GM21723 (cell line): Measurements from ENCODE around the gene AGO3.

Source experiments
- ATAC-seq: cut with Tn5 transposase; IDR thresholded peaks from one replicate; pipeline ENCODE4 v1.9.1; 2021; ENCODE audit warnings: mild to moderate bottlenecking, moderate library complexity; ENCODE audit not compliant: unreplicated experiment

Gene AGO3

DNA sequence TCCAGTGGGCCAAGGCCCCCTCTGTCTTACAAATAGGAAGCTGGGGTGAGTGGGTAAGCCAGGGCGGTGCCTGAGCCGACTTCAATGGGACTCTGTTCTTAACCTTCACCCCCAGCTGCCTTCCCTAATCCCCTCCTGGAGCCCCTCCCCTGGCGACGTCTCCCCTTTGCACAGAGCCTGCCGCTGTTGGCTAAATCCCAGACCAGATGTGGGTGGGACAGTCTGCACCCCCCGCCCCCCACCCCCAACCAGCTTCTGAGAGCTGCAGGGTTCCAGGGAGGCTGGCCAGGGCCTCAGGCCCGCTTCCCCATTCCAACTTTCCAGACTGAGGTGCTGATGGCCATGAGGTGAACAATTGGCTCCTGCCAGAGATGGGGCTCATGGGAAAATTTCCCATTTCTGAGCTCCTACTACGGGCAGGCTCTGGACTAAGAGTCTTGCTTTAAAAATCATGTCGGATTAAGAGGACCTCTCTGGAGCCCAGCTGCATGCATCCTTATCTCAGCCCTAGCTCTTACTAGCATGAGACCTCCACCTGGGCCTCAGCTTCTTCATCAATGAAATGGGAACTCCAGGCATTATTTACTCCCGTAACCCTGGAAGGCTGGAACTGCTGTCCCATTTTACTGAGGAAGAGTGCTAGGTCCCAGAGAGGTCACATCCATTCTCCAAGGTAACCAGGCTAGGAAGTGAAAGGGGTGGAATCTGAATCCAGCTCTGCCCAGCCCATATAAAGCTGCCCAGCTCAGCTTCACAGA, 187.7 kb downstream of the AGO3 start:
- no peak for ATAC-seq

DNA sequence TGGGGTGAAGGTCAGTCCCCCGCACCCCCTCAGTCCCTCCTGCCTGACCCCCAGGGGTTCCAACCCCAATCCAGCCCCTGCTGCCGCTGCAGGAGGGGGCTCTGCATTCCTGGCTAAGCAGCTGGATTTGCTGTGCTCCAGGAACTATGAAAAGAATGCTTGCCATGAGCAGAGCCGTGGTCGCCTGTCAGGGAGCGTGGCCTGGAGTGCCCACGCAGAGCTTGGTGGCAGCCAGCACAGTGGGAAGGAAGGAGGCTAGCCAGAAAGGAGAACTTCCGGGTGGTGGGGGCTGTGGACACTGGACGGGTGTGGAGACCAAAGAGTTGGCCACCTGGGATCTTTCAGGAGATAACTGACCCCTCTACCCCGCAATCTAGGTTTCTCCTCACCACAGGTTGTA, 188.6 kb downstream of the AGO3 start:
- ATAC-seq: no peak
